Nucleus accumbens (tissue), 56 donors: ENCODE measurements around the gene TSGA10IP.

Source experiments
- DNase-seq, 56 donors: peaks; one replicate each; lab custom pipeline; 2025; lab: John Stamatoyannopoulos, UW

The TSGA10IP gene

GRCh38 chr11:66002648-66003225, 57.5 kb downstream of the TSGA10IP start:
- peak in 9 of 56 donors; percentile 52 to 80 (median 69) for DNase-seq

GRCh38 chr11:66003291-66003690, 58.0 kb downstream of the TSGA10IP start:
- DNase-seq, result no peak

- no peak for DNase-seq
Measured at GRCh38 chr11:66004186-66004585, 58.9 kb downstream of the TSGA10IP start.

- no peak for DNase-seq
Measured at GRCh38 chr11:66006134-66006890, 61.0 kb downstream of the TSGA10IP start.

GRCh38 chr11:66006891-66007176, 61.6 kb downstream of the TSGA10IP start:
- no peak for DNase-seq

- no peak for DNase-seq
Measured at GRCh38 chr11:66007201-66007634, 61.9 kb downstream of the TSGA10IP start.

GRCh38 chr11:66008095-66008467, 62.8 kb downstream of the TSGA10IP start:
- no peak for DNase-seq

GRCh38 chr11:66008468-66009101, 63.3 kb downstream of the TSGA10IP start:
- DNase-seq, result no peak
